ENCODE data around the gene CACNB2. TPM values are rescaled to one million over a fixed set of nuclear protein-coding genes. Genes with fewer than 3 reads are reported as not detected.

The CACNB2 gene
- total RNA-seq, 2 experiments from 2014 or later = not detected

GRCh38 chr10:18540195-18540594 is 400.0 kb downstream of the CACNB2 start:
- Mint-ChIP-seq H3K4me3 (no peak overlapping the region), H3K4me1 (no peaks in the 10 kb centered on the region), H3K36me3 (ENCODE audit: low read depth) (peaks cover 32% of the 10 kb centered on the region), H3K27me3 (no peaks in the 10 kb centered on the region), H3K27ac (no peak overlapping the region), H3K9me3 (no peaks in the 10 kb centered on the region)
- no peak for DNase-seq
- ChIA-PET CTCF (no interaction called here), POLR2A (no interaction called here)

DNA sequence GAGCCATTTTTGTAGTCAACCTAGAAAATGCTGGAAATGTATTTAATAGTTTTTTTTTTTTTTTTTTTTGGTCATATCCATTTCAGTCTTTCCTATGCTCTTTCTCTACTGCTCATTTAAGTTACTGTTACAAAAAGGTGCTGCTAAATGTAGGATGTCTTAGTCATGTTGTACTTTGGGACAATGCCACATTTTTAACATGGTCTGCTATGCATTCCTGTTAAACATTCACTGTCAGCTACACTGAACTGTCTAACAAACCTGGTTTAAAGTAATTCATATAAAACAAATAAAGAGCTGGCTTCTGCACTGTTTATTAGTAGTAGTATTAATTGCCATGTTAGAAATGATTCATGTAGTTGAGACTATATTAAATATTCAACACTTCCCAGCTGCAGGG is 402.6 kb downstream of the CACNB2 start:
- ChIA-PET CTCF (interaction anchor here (0.6 kb wide), 2 partner anchors 206 to 1673 kb away, joined by 3 read pairs; no protein-coding TSS in a partner anchor), POLR2A (no interaction called here)
- Mint-ChIP-seq H3K27me3 (no peaks in the 10 kb centered on the region), H3K36me3 (ENCODE audit: low read depth) (peaks cover 36% of the 10 kb centered on the region), H3K4me3 (no peak overlapping the region), H3K9me3 (no peaks in the 10 kb centered on the region), H3K27ac (no peak overlapping the region), H3K4me1 (no peaks in the 10 kb centered on the region)
- no peak for DNase-seq

GRCh38 chr10:18545621-18546305 is 405.5 kb downstream of the CACNB2 start:
- Mint-ChIP-seq H3K4me3 (no peak overlapping the region), H3K27me3 (no peaks in the 10 kb centered on the region), H3K27ac (no peak overlapping the region), H3K36me3 (ENCODE audit: low read depth) (peaks cover 35% of the 10 kb centered on the region), H3K4me1 (no peaks in the 10 kb centered on the region), H3K9me3 (no peaks in the 10 kb centered on the region)
- ChIA-PET POLR2A (no interaction called here), CTCF (interaction anchor here (0.6 kb wide), 1 partner anchor 1043 kb away, joined by 3 read pairs; no protein-coding TSS in a partner anchor)
- DNase-seq = no peak

DNA sequence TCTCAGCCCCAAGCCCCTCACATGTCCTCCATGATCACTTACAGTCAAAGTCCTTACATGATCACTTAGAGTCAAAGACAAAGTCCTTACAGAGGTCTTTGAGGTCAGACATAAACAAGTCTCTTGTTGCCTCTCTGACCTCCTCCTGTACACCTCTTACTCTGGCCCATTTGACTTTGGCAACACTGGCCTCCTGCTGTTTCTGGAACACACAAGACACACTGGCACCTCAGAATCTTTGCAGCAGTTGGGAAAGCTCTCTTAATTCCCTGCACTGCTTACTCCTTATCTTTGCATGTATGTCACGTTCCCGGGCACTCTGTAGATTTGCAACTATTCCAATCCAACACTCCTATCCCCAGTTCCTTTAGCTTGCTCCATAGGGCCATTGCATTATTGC is 408.9 kb downstream of the CACNB2 start:
- DNase-seq = no peak
- Mint-ChIP-seq H3K9me3 (no peaks in the 10 kb centered on the region), H3K27me3 (no peaks in the 10 kb centered on the region), H3K36me3 (ENCODE audit: low read depth) (peaks cover 33% of the 10 kb centered on the region), H3K27ac (no peak overlapping the region), H3K4me1 (no peaks in the 10 kb centered on the region), H3K4me3 (no peak overlapping the region)
- ChIA-PET CTCF (no interaction called here), POLR2A (no interaction called here)

GRCh38 chr10:18551473-18551872 is 411.2 kb downstream of the CACNB2 start:
- Mint-ChIP-seq H3K4me1 (no peaks in the 10 kb centered on the region), H3K27ac (no peak overlapping the region), H3K36me3 (ENCODE audit: low read depth) (peaks cover 21% of the 10 kb centered on the region), H3K4me3 (no peak overlapping the region), H3K9me3 (no peaks in the 10 kb centered on the region), H3K27me3 (no peaks in the 10 kb centered on the region)
- ChIA-PET POLR2A (no interaction called here), CTCF (no interaction called here)
- DNase-seq = no peak

DNA sequence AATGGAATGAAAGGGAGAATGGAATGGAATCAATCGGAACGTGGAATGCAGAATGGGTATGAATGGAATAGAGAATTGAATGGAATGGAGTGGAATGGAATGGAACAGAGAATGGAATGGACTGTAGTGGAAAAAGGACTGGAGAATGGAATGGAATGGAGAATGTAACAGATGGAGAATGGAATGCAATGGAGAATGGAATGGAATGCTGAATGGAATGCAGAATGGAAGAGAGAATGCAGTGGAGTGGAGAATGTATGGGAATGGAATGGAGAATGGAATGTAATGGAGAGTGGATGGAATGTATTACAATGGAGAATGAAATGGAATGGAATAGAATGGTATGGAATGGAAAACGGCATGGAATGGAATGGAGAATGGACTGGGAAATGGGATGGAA is 414.3 kb downstream of the CACNB2 start:
- CTCF ChIA-PET = no interaction called here
- H3K27ac Mint-ChIP-seq = no peak overlapping the region
- H3K9me3 Mint-ChIP-seq = no peaks in the 10 kb centered on the region
- no peaks in the 10 kb centered on the region for H3K27me3 Mint-ChIP-seq
- POLR2A ChIA-PET = no interaction called here
- no peak overlapping the region for H3K4me3 Mint-ChIP-seq
- no peaks in the 10 kb centered on the region for H3K4me1 Mint-ChIP-seq
- no peak for DNase-seq
- peaks cover 12% of the 10 kb centered on the region for H3K36me3 Mint-ChIP-seq (ENCODE audit: low read depth)

GRCh38 chr10:18556522-18557147 is 416.4 kb downstream of the CACNB2 start:
- no peaks in the 10 kb centered on the region for H3K4me1 Mint-ChIP-seq
- no peak overlapping the region for H3K4me3 Mint-ChIP-seq
- POLR2A ChIA-PET = no interaction called here
- no peaks in the 10 kb centered on the region for H3K27me3 Mint-ChIP-seq
- no peak overlapping the region for H3K27ac Mint-ChIP-seq
- peaks cover 5% of the 10 kb centered on the region for H3K36me3 Mint-ChIP-seq (ENCODE audit: low read depth)
- CTCF ChIA-PET = no interaction called here
- H3K9me3 Mint-ChIP-seq = no peaks in the 10 kb centered on the region
- DNase-seq = no peak

DNA sequence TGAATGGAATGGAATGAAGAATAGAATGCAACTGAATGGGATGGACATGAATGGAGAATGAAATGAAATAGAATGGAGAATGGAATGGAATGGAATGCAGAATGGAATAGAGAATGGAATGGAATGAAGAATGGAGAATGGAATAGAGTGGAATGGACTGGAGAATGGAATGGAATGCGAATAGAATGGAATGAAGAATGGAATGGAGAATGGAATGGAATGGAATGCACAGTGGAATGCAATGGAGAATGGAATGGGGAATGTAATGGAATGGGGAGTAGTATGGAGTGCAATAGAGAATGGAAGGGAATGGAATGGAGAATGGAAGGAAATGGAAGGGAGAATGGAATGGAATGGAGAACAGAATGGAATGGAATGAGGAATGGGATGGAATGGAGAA is 417.7 kb downstream of the CACNB2 start:
- Mint-ChIP-seq H3K4me1 (no peaks in the 10 kb centered on the region), H3K27ac (no peak overlapping the region), H3K9me3 (no peaks in the 10 kb centered on the region), H3K36me3 (ENCODE audit: low read depth) (no peaks in the 10 kb centered on the region), H3K27me3 (no peaks in the 10 kb centered on the region), H3K4me3 (no peak overlapping the region)
- ChIA-PET POLR2A (no interaction called here), CTCF (no interaction called here)
- no peak for DNase-seq

DNA sequence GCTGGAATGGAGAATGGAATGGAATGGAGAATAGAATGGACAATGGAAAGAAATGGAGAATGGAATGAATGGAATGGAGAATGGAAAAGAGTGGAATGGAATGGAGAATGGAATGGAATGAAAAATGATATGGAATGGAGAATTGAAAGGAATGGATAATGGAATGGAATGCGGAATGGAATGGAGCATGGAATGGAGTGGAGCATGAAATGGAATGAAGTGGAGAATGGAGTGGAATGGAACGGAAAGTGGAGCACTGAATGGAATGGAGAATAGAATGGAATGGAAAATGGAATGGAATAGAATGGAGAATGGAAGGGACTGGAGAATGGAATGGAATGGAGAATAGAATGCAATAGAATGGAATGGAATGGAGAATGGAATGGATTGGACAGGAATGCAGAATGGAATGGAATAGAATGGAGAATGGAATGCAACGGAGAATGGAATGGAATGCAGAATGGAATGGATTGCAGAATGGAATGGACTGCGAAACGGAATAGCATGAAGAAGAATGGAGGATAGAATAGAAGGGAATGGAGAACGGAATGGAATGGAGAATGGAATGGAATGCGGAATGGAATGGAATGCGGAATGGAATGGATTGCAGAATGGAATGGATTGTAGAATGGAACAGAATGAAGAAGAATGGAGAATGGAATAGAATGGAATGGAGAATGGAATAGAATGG is 421.8 kb downstream of the CACNB2 start:
- Mint-ChIP-seq H3K36me3 (ENCODE audit: low read depth) (no peaks in the 10 kb centered on the region), H3K27ac (no peak overlapping the region), H3K4me1 (no peaks in the 10 kb centered on the region), H3K9me3 (no peaks in the 10 kb centered on the region), H3K27me3 (no peaks in the 10 kb centered on the region), H3K4me3 (no peak overlapping the region)
- DNase-seq = no peak
- POLR2A ChIA-PET = no interaction called here
- CTCF ChIA-PET = no interaction called here

DNA sequence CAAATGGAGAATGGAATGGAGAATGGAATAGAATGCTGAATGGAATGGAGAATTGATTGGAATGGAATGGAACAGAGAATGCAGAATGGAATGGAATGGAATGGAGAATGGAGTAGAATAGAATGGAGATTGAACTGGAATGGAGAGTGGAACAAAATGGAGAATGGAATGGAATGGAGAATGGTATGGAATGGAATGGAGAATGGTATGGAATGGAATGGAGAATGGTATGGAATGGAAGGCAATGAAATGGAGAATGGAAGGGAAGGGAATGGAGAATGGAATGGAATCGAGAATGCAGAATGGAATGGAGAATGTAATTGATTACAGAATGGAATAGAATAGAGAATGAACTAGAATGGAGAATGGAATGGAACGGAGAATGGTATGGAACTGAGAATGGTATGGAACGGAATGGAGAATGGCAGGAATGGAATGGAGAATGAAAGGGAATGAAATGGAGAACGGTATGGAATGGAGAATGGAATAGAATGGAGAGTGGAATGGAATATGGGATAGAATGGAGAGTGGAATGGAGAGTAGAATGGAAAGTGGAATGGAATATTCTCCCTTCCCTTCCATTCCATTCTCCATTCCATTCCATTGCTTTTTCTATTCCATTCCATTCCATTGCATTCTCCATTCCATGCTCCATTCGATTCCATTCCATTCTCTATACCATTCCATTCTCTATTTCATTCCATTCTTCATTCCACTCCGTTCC is 422.9 kb downstream of the CACNB2 start:
- H3K27me3 Mint-ChIP-seq = no peaks in the 10 kb centered on the region
- POLR2A ChIA-PET = no interaction called here
- CTCF ChIA-PET = no interaction called here
- DNase-seq = no peak
- no peaks in the 10 kb centered on the region for H3K4me1 Mint-ChIP-seq
- no peak overlapping the region for H3K27ac Mint-ChIP-seq
- H3K36me3 Mint-ChIP-seq (ENCODE audit: low read depth) = no peaks in the 10 kb centered on the region
- H3K4me3 Mint-ChIP-seq = no peak overlapping the region
- H3K9me3 Mint-ChIP-seq = no peaks in the 10 kb centered on the region

DNA sequence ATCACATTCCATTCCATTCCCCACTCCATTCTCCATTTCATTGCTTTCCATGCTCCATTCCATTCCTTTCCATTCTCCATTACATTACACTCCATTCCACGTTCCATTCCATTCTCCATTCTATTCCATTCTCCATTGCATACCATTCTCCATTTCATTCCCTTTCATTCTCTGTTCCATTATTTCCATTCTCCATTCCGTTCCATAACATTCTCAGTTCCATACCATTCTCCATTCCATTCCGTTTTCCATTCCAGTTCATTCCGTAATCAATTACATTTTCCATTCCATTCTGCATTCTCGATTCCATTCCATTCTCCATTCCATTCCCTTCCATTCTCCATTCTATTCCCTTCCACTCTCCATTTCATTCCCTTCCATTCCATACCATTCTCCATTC is 424.8 kb downstream of the CACNB2 start:
- H3K27me3 Mint-ChIP-seq = no peaks in the 10 kb centered on the region
- POLR2A ChIA-PET = no interaction called here
- no peaks in the 10 kb centered on the region for H3K36me3 Mint-ChIP-seq (ENCODE audit: low read depth)
- H3K4me1 Mint-ChIP-seq = no peaks in the 10 kb centered on the region
- H3K27ac Mint-ChIP-seq = no peak overlapping the region
- no peaks in the 10 kb centered on the region for H3K9me3 Mint-ChIP-seq
- DNase-seq = no peak
- CTCF ChIA-PET = no interaction called here
- H3K4me3 Mint-ChIP-seq = no peak overlapping the region

GRCh38 chr10:18566177-18566576 is 426.0 kb downstream of the CACNB2 start:
- Mint-ChIP-seq H3K4me1 (no peaks in the 10 kb centered on the region), H3K27ac (no peak overlapping the region), H3K27me3 (no peaks in the 10 kb centered on the region), H3K4me3 (no peak overlapping the region), H3K9me3 (no peaks in the 10 kb centered on the region), H3K36me3 (ENCODE audit: low read depth) (no peaks in the 10 kb centered on the region)
- POLR2A ChIA-PET = no interaction called here
- CTCF ChIA-PET = no interaction called here
- DNase-seq = no peak

DNA sequence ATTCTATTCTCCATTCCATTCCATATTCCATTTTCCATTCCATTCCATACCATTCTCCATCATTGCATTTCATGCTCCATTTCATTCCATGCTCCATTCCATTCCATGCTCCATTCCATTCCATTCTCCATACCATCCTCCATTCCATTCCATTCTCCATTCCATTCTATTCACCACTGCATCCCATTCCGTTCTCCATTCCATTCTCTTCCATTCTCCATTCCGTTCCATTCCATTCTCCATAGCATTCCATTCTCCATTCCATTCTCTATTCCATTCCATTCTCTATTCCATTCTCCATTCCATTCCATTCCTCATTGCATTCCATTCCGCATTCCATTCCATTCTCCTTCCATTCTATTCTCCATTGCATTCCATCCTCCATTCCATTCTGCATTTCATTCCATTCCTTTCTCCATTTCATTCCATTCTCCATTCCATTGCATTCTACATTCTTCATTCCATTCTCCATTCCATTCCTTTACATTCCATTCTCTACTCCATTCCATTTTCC is 427.2 kb downstream of the CACNB2 start:
- POLR2A ChIA-PET = no interaction called here
- no peak for DNase-seq
- Mint-ChIP-seq H3K27me3 (no peaks in the 10 kb centered on the region), H3K36me3 (ENCODE audit: low read depth) (no peaks in the 10 kb centered on the region), H3K9me3 (no peaks in the 10 kb centered on the region), H3K4me1 (no peaks in the 10 kb centered on the region), H3K27ac (no peak overlapping the region), H3K4me3 (no peak overlapping the region)
- CTCF ChIA-PET = no interaction called here

Measured in activated CD4-positive, alpha-beta T cell treated with anti-CD3 and anti-CD28 coated beads, Interleukin-2, amount 10 ng/mL, durations not matched to agents 7 days and 5 days (primary cell).